Body of pancreas (tissue), 4 donors: ENCODE results near the gene ARHGAP20.

ENCODE experiments used
- POLR2A ChIP-seq, 3 donors: fragments of 450-650 bp; IDR thresholded peaks; one replicate each; pipeline ENCODE4 v1.6.1; 2016; ENCODE audit warnings: antibody characterized with exemption in 3 of 3, mild to moderate bottlenecking in 2 of 3
- TF ChIP-seq, protein P1 (sequence below), 7 experiments: fragments of 450-650 bp in 4 of 7; fragments of 200-600 bp in 3 of 7; sonication (generic) in 3 of 7; IDR thresholded peaks; one replicate each; pipeline ENCODE4 v1.5.1; 2016 to 2019; ENCODE audit warnings: antibody characterized with exemption in 7 of 7

DNA sequence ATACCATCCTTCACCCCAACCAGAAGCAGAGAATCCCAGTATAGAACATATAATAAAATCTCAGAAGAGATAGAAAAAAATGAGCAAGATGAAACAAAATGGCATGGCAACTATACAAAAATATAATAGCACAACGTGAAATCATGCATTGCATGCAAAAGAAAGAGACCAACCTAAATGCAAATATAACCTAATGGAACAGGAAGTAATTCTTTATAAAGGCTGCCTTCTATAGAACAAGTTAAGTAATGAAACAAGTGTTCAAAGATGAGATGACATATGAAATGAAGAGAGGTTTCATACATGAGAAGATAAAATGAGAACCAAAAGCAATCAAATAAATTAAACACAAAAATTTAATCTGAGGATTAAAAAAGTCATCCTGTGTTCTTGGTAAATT, 18.5 kb upstream of the ARHGAP20 start:
- no peak for TF ChIP-seq POLR2A (IDR thresholded peaks at IDR 0.05)
- TF ChIP-seq, protein P1, sequence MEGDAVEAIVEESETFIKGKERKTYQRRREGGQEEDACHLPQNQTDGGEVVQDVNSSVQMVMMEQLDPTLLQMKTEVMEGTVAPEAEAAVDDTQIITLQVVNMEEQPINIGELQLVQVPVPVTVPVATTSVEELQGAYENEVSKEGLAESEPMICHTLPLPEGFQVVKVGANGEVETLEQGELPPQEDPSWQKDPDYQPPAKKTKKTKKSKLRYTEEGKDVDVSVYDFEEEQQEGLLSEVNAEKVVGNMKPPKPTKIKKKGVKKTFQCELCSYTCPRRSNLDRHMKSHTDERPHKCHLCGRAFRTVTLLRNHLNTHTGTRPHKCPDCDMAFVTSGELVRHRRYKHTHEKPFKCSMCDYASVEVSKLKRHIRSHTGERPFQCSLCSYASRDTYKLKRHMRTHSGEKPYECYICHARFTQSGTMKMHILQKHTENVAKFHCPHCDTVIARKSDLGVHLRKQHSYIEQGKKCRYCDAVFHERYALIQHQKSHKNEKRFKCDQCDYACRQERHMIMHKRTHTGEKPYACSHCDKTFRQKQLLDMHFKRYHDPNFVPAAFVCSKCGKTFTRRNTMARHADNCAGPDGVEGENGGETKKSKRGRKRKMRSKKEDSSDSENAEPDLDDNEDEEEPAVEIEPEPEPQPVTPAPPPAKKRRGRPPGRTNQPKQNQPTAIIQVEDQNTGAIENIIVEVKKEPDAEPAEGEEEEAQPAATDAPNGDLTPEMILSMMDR (IDR thresholded peaks at IDR 0.05) = no peak
